Caco-2 (cell line): ENCODE results near the gene ABCA1. TPM values are rescaled to one million over a fixed set of nuclear protein-coding genes. Genes with fewer than 3 reads are reported as not detected.

ENCODE experiments used
- BruUV-seq: library from RNA; stranded (reverse); fragments of 400-500 nt; replicated peaks from 2 replicates; lab custom pipeline; 2021; lab: Mats Ljungman, UMichigan
- CTCF ChIA-PET: fragments of 300-600 bp; sonication (Branson Sonifier 250); formaldehyde crosslinking; loops from one replicate; lab custom pipeline; 2022; ENCODE audit warnings: antibody characterized with exemption; lab: Charles Lee
- POLR2A ChIA-PET: fragments of 300-600 bp; sonication (Branson Sonifier 250); formaldehyde crosslinking; loops from one replicate; lab custom pipeline; 2022; ENCODE audit warnings: antibody characterized with exemption; lab: Charles Lee
- DNase-seq, 2 experiments: peaks; one replicate each; pipeline versions ENCODE4 v3.0.0 to v3.0.0-alpha.2; 2020 to 2022
- H3K27me3 ChIP-seq: replicated peaks from 2 replicates; pipeline ENCODE4 v1.6.0; 2011; ENCODE audit warnings: low read length; ENCODE audit not compliant: control insufficient read depth, insufficient read depth
- H3K36me3 ChIP-seq: 2 replicates; pipeline ENCODE4 v1.5.1; 2011; ENCODE audit warnings: low read length; ENCODE audit not compliant: control insufficient read depth, insufficient read depth
- H3K4me1 ChIP-seq: fragments of 250-450 bp; sonication (Bioruptor Pico); 2 replicates; pipeline ENCODE4 v1.5.1; 2020; ENCODE audit warnings: mild to moderate bottlenecking
- H3K4me3 ChIP-seq: 2 replicates; pipeline ENCODE4 v1.5.1; 2011; ENCODE audit warnings: low read depth, mild to moderate bottlenecking, control low read depth, low read length
- H3K9me3 ChIP-seq: fragments of 250-450 bp; sonication (Bioruptor Pico); 2 replicates; pipeline ENCODE4 v1.5.1; 2020; ENCODE audit warnings: mild to moderate bottlenecking, moderate library complexity
- H3K27ac Mint-ChIP-seq: one replicate; pipeline ENCODE4 v1.8.0; 2022; ENCODE audit warnings: mixed read lengths; ENCODE audit not compliant: unreplicated experiment
- H3K27me3 Mint-ChIP-seq: one replicate; pipeline ENCODE4 v1.8.0; 2022; ENCODE audit warnings: mixed read lengths; ENCODE audit not compliant: insufficient read depth, unreplicated experiment
- H3K36me3 Mint-ChIP-seq: one replicate; pipeline ENCODE4 v1.8.0; 2022; ENCODE audit warnings: mild to moderate bottlenecking, mixed read lengths; ENCODE audit not compliant: insufficient read depth, unreplicated experiment
- H3K4me1 Mint-ChIP-seq: one replicate; pipeline ENCODE4 v1.8.0; 2022; ENCODE audit warnings: low read depth, mixed read lengths; ENCODE audit not compliant: unreplicated experiment
- H3K4me3 Mint-ChIP-seq: one replicate; pipeline ENCODE4 v1.8.0; 2022; ENCODE audit warnings: mild to moderate bottlenecking, moderate library complexity, mixed read lengths; ENCODE audit not compliant: unreplicated experiment
- H3K9me3 Mint-ChIP-seq: one replicate; pipeline ENCODE4 v1.8.0; 2022; ENCODE audit warnings: mixed read lengths; ENCODE audit not compliant: unreplicated experiment
- CTCF ChIP-seq, 2 experiments: fragments of 200-600 bp in 1 of 2; IDR thresholded peaks; 1 replicate in 1 of 2; 2 replicates in 1 of 2; pipeline versions ENCODE4 v1.5.1 to v1.8.0; 2011 to 2022; ENCODE audit warnings: antibody characterized with exemption in 1 of 2, control low read depth in 1 of 2, inconsistent platforms in 1 of 2, low read depth in 1 of 2, low read length in 1 of 2, mild to moderate bottlenecking in 1 of 2, moderate library complexity in 1 of 2; ENCODE audit not compliant: insufficient read depth in 1 of 2, severe bottlenecking in 1 of 2, unreplicated experiment in 1 of 2
- intact Hi-C: fragments of 100-400 bp; cut with micrococcal nuclease; formaldehyde crosslinking; loops from one replicate; pipeline ENCODE4 v1.10.0; 2022; ENCODE audit not compliant: unreplicated experiment
- total RNA-seq: library from RNA; stranded (reverse); gene quantifications from 2 replicates; pipeline ENCODE4 v1.2.3, GENCODE V29; 2022

ABCA1 gene
- total RNA-seq, 1 experiment from 2014 or later = 14.0 TPM

- H3K36me3 ChIP-seq = no peaks in the 10 kb centered on the region; the same call in 1 of the 2 replicates
- no peaks in the 10 kb centered on the region for H3K27me3 Mint-ChIP-seq
- ChIA-PET CTCF (no interaction called here), POLR2A (no interaction called here)
- H3K27me3 ChIP-seq = no peaks in the 10 kb centered on the region
- H3K36me3 Mint-ChIP-seq = peaks cover 19% of the 10 kb centered on the region
- intact Hi-C loops = no loop called here
- no peak overlapping the region for H3K4me3 ChIP-seq
- no peak overlapping the region for H3K4me3 Mint-ChIP-seq
- H3K9me3 Mint-ChIP-seq = no peaks in the 10 kb centered on the region
- no peaks in the 10 kb centered on the region for H3K9me3 ChIP-seq
- H3K4me1 Mint-ChIP-seq = no peaks in the 10 kb centered on the region
- no peak for DNase-seq
- H3K4me1 ChIP-seq = no peaks in the 10 kb centered on the region
- no peak for TF ChIP-seq CTCF (IDR thresholded peaks at IDR 0.05; ENCODE audit: insufficient read depth in 1 of 2, low read depth in 1 of 2, low read length in 1 of 2, severe bottlenecking in 1 of 2, unreplicated experiment in 1 of 2)
- no TSS peak for BruUV-seq
- H3K27ac Mint-ChIP-seq = no peak overlapping the region
Measured at GRCh38 chr9:104787306-104788015, 140.5 kb downstream of the ABCA1 start.

DNA sequence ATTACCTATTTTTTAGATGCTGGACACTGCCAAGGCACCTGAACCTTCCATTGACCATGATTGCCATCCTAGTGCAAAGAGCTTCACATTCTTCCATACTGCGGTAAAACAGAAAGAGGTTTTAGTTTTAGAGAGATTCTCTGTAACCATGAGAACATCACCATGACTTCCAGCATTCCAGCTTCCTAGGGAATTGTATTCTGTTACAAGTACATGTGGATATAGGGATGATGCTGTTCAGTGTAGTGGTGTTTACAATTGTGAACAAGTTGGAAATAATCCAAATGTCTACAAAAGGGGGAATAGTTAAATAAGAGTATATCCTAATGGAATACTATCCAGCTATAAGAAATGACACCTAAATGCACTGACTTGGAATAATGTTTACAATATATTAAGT is 141.7 kb downstream of the ABCA1 start:
- H3K4me1 Mint-ChIP-seq = no peaks in the 10 kb centered on the region
- no peaks in the 10 kb centered on the region; the same call in 1 of the 2 replicates for H3K36me3 ChIP-seq
- no peak for TF ChIP-seq CTCF (IDR thresholded peaks at IDR 0.05; ENCODE audit: insufficient read depth in 1 of 2, low read depth in 1 of 2, low read length in 1 of 2, severe bottlenecking in 1 of 2, unreplicated experiment in 1 of 2)

GRCh38 chr9:104784098-104784497 is 143.9 kb downstream of the ABCA1 start:
- TF ChIP-seq CTCF (IDR thresholded peaks at IDR 0.05; ENCODE audit: insufficient read depth in 1 of 2, low read depth in 1 of 2, low read length in 1 of 2, severe bottlenecking in 1 of 2, unreplicated experiment in 1 of 2) = no peak
- CTCF ChIA-PET = no interaction called here
- Histone ChIP-seq H3K36me3 (no peaks in the 10 kb centered on the region; the same call in 1 of the 2 replicates), H3K4me3 (no peak overlapping the region), H3K9me3 (no peaks in the 10 kb centered on the region), H3K4me1 (no peaks in the 10 kb centered on the region), H3K27me3 (no peaks in the 10 kb centered on the region)
- no TSS peak for BruUV-seq
- DNase-seq = no peak
- Mint-ChIP-seq H3K9me3 (no peaks in the 10 kb centered on the region), H3K4me1 (no peaks in the 10 kb centered on the region), H3K36me3 (peaks cover 12% of the 10 kb centered on the region), H3K27me3 (no peaks in the 10 kb centered on the region), H3K4me3 (no peak overlapping the region), H3K27ac (no peak overlapping the region)
- intact Hi-C loops = loop anchor here (5.0 kb wide), 1 partner anchor 143 kb away; the partner anchor contains the start of gene ABCA1
- POLR2A ChIA-PET = no interaction called here

More for the DNA sequence above, 141.7 kb downstream of the ABCA1 start:
- Histone ChIP-seq H3K27me3 (no peaks in the 10 kb centered on the region), H3K4me1 (no peaks in the 10 kb centered on the region), H3K4me3 (no peak overlapping the region), H3K9me3 (no peaks in the 10 kb centered on the region)
- CTCF ChIA-PET = no interaction called here
- intact Hi-C loops = no loop called here
- H3K36me3 Mint-ChIP-seq = peaks cover 12% of the 10 kb centered on the region
- no peaks in the 10 kb centered on the region for H3K9me3 Mint-ChIP-seq
- no peak overlapping the region for H3K4me3 Mint-ChIP-seq
- no TSS peak for BruUV-seq
- no peak for DNase-seq
- H3K27ac Mint-ChIP-seq = no peak overlapping the region
- POLR2A ChIA-PET = no interaction called here
- H3K27me3 Mint-ChIP-seq = no peaks in the 10 kb centered on the region
